Stomach (tissue), 9 donors: ENCODE data around the gene PLXNA2. TPM values are rescaled to one million over a fixed set of nuclear protein-coding genes. Genes with fewer than 3 reads are reported as not detected.

ENCODE experiments used
- DNase-seq, 2 donors: peaks; one replicate each; pipeline versions ENCODE4 v3.0.0 to v3.0.0-alpha.2; 2013 to 2019
- H3K27ac ChIP-seq, 5 donors: fragments of 200-600 bp in 4 of 5; sonication (generic) in 4 of 5; one replicate each; pipeline ENCODE4 v1.5.1; 2013 to 2019; ENCODE audit warnings: mild to moderate bottlenecking in 1 of 5, moderate library complexity in 1 of 5
- H3K27me3 ChIP-seq, 3 donors: fragments of 200-600 bp; sonication (generic); one replicate each; pipeline ENCODE4 v1.5.1; 2017 to 2019; ENCODE audit warnings: mixed run types in 1 of 3
- H3K36me3 ChIP-seq, 4 donors: fragments of 200-600 bp; sonication (generic); 1 replicate in 3 of 4; 2 replicates in 1 of 4; pipeline ENCODE4 v1.5.1; 2016 to 2019
- H3K4me1 ChIP-seq, 4 donors: fragments of 200-600 bp; sonication (generic); one replicate each; pipeline ENCODE4 v1.5.1; 2016 to 2019
- H3K4me3 ChIP-seq, 4 donors: fragments of 200-600 bp; sonication (generic) in 3 of 4; one replicate each; pipeline ENCODE4 v1.5.1; 2016 to 2019; ENCODE audit warnings: mild to moderate bottlenecking in 1 of 4
- H3K9me3 ChIP-seq, 4 donors: fragments of 200-600 bp; sonication (generic); one replicate each; pipeline ENCODE4 v1.5.1; 2016 to 2019
- EP300 ChIP-seq: sonication (generic); formaldehyde crosslinking; IDR thresholded peaks from one replicate; pipeline ENCODE4 v1.6.1; 2017; ENCODE audit warnings: antibody characterized with exemption
- POLR2A ChIP-seq, 4 donors: fragments of 450-650 bp; IDR thresholded peaks; one replicate each; pipeline ENCODE4 v1.6.1; 2016; ENCODE audit warnings: antibody characterized with exemption in 4 of 4, control low read depth in 2 of 4, mild to moderate bottlenecking in 1 of 4, moderate library complexity in 1 of 4
- POLR2AphosphoS5 ChIP-seq, 3 donors: sonication (generic); formaldehyde crosslinking; IDR thresholded peaks; one replicate each; pipeline ENCODE4 v1.6.1; 2016; ENCODE audit warnings: antibody characterized with exemption in 3 of 3
- WGBS, 5 donors: extraction: QIAGEN DNeasy Blood & Tissue Kit in 3 of 5; methylation state at CpG; one replicate each; pipeline versions ENCODE4 v1.1.5 to v1.1.7; 2013 to 2018; 5-methylcytosine and 5-hydroxymethylcytosine counted together
- intact Hi-C: fragments of 100-400 bp; cut with DNase I; formaldehyde crosslinking; loops from one replicate; pipeline ENCODE4 v1.15.1; 2023; ENCODE audit warnings: low total_unique reads
- polyA plus RNA-seq, 3 donors: library from polyadenylated mRNA; stranded (reverse); fragments of 200-250 nt; gene quantifications; one replicate each; pipeline ENCODE4 v1.2.3, GENCODE V29; 2013
- total RNA-seq, 5 donors: library from RNA; depleted of rRNA; stranded (reverse); fragments of >200 nt; gene quantifications; one replicate each; pipeline versions ENCODE4 v1.1.0 to v1.2.3, GENCODE V29; 2014 to 2016
- TF ChIP-seq, protein P1 (sequence below), 7 experiments: fragments of 450-650 bp in 4 of 7; fragments of 200-600 bp in 3 of 7; sonication (generic) in 3 of 7; IDR thresholded peaks; one replicate each; pipeline ENCODE4 v1.5.1; 2016 to 2019; ENCODE audit warnings: antibody characterized with exemption in 7 of 7, control low read depth in 2 of 7, mild to moderate bottlenecking in 1 of 7
- donor health status: healthy with polysubstance abuse.
- donor health status: Bipolar disorder and iron deficiency.
- donor health status: healthy.

The PLXNA2 gene
- total and polyA plus RNA-seq, 8 donors = 2.7 to 185 (median 28.7) TPM

DNA sequence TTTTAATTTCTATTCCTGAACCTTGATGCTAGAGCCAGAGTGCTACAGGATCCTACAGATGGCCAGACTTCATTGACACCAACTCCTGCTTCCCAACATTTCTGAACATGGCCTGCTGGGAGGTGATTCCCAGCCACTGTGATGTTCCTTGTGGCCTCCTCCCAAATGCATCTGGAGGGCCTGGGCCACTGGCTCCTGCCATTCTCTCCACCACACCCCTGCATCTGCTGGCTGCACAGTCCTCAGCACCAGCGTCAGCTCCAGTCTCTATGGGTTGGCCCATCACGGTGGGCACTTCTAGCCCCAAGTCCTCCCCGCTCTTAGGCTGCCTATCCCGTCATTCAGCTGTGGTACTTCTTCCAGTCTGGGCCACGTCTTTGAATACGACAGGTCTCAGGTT is 242.1 kb downstream of the PLXNA2 start:
- no peak for TF ChIP-seq POLR2A (IDR thresholded peaks at IDR 0.05)
- peaks cover 0 to 5% (median 0%) of the 10 kb centered on the region in 4 donors for H3K9me3 ChIP-seq
- H3K27ac ChIP-seq = no peak overlapping the region
- 91 to 98% (median 97%) methylated on average over 6 of the region's 6 CpGs for WGBS, 5 donors
- H3K36me3 ChIP-seq = no peaks in the 10 kb centered on the region
- DNase-seq = no peak
- peaks cover 0 to 7% (median 4%) of the 10 kb centered on the region in 4 donors for H3K4me1 ChIP-seq
- H3K27me3 ChIP-seq = no peaks in the 10 kb centered on the region
- H3K4me3 ChIP-seq = no peak overlapping the region
- intact Hi-C loops = no loop called here

DNA sequence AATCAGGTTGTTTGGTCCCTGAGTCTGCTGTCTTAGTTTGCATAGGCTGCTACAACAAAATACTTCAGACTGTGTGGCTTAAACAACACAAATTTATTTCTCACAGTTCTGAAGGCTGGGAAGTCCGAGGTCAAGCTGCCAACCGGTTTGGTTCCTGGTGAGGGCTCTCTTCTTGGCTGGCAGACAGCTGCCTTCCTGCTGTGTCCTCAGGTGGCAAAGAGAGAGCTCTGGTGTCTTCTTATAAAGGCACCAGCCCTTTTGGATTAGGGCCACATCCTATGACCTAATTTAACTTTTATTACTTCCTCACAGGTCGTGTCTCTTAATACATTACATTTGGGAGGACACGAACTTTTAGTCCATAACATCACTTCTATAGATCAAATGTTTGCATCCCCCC is 243.7 kb downstream of the PLXNA2 start:
- intact Hi-C loops = no loop called here
- Histone ChIP-seq H3K4me3 (no peak overlapping the region), H3K27me3 (no peaks in the 10 kb centered on the region), H3K27ac (no peak overlapping the region), H3K4me1 (peaks cover 0 to 7% (median 4%) of the 10 kb centered on the region in 4 donors), H3K36me3 (no peaks in the 10 kb centered on the region), H3K9me3 (peaks cover 0 to 5% (median 0%) of the 10 kb centered on the region in 4 donors)
- TF ChIP-seq EP300 = no peak
- TF ChIP-seq, protein P1, sequence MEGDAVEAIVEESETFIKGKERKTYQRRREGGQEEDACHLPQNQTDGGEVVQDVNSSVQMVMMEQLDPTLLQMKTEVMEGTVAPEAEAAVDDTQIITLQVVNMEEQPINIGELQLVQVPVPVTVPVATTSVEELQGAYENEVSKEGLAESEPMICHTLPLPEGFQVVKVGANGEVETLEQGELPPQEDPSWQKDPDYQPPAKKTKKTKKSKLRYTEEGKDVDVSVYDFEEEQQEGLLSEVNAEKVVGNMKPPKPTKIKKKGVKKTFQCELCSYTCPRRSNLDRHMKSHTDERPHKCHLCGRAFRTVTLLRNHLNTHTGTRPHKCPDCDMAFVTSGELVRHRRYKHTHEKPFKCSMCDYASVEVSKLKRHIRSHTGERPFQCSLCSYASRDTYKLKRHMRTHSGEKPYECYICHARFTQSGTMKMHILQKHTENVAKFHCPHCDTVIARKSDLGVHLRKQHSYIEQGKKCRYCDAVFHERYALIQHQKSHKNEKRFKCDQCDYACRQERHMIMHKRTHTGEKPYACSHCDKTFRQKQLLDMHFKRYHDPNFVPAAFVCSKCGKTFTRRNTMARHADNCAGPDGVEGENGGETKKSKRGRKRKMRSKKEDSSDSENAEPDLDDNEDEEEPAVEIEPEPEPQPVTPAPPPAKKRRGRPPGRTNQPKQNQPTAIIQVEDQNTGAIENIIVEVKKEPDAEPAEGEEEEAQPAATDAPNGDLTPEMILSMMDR (IDR thresholded peaks at IDR 0.05) = no peak
- no peak for TF ChIP-seq POLR2A (IDR thresholded peaks at IDR 0.05)
- DNase-seq = no peak
- WGBS, 5 donors = 64 to 85% (median 80%) methylated on average over 4 of the region's 4 CpGs

DNA sequence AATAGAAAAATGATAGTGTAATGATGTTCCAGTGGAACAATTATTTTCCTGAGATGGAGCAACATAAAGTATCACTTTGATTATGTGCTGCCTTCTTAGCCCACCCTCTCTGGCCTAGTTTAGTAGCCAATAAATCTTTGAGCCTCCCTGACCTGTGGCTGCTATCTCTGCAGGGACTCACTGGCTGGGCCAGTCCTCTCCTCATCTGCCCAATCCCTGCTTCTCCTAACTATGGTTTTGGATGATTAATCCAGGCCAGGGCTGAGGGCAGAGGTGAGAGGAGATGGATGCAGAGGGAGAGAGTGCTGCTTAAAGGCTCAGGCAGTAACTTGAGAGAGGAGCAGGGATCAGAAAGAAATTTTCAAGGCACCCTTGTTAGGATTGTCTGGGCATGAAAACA is 244.2 kb downstream of the PLXNA2 start:
- H3K27me3 ChIP-seq = no peaks in the 10 kb centered on the region
- peaks cover 0 to 5% (median 0%) of the 10 kb centered on the region in 4 donors for H3K9me3 ChIP-seq
- H3K4me1 ChIP-seq = peaks cover 0 to 7% (median 4%) of the 10 kb centered on the region in 4 donors
- no peak overlapping the region for H3K27ac ChIP-seq
- no peak overlapping the region for H3K4me3 ChIP-seq
- no peak for DNase-seq
- no peaks in the 10 kb centered on the region for H3K36me3 ChIP-seq
- TF ChIP-seq, protein P1 (IDR thresholded peaks at IDR 0.05) = no peak
- TF ChIP-seq POLR2A (IDR thresholded peaks at IDR 0.05) (no peak), POLR2AphosphoS5 (IDR thresholded peaks at IDR 0.05) (no peak), EP300 (no peak)
- intact Hi-C loops = no loop called here

DNA sequence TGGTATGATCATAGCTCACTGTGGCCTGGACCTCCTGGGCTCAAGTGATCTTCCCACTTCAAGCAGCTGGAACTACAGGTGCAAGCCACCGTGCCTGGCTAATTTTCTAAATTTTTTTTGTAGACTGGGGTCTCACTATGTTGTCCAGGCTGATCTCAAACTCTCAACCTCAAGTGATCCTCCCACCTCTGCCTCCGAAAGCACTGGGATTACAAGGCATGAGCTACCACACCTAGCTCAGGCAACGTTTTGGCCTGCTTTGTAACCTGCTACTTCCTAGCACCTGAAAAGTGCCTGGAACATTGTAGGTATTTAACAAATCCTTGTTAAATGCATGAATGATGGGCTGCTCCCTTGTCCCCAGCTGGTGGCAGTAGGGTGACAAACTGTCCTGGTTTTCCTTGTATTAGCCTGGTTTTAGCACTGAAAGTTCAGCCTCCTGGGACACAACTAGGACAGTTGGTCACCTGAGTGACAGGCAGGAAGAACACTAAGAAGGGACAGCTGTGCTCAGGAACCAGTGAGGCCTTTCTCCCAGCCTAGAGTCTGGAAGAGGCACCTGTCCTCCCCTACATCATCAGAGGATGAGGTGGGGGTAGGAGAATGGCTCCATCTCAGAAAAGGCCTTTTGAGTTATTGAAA is 244.8 kb downstream of the PLXNA2 start:
- Histone ChIP-seq H3K36me3 (no peaks in the 10 kb centered on the region), H3K4me1 (peaks cover 0 to 7% (median 4%) of the 10 kb centered on the region in 4 donors), H3K27ac (no peak overlapping the region), H3K27me3 (no peaks in the 10 kb centered on the region), H3K4me3 (no peak overlapping the region), H3K9me3 (peaks cover 0 to 5% (median 0%) of the 10 kb centered on the region in 4 donors)
- intact Hi-C loops = no loop called here
- TF ChIP-seq, protein P1 (IDR thresholded peaks at IDR 0.05) = no peak
- TF ChIP-seq POLR2AphosphoS5 (IDR thresholded peaks at IDR 0.05) = no peak
- no peak for DNase-seq
- 81 to 85% (median 84%) methylated on average over 3 of the region's 3 CpGs for WGBS, 5 donors

DNA sequence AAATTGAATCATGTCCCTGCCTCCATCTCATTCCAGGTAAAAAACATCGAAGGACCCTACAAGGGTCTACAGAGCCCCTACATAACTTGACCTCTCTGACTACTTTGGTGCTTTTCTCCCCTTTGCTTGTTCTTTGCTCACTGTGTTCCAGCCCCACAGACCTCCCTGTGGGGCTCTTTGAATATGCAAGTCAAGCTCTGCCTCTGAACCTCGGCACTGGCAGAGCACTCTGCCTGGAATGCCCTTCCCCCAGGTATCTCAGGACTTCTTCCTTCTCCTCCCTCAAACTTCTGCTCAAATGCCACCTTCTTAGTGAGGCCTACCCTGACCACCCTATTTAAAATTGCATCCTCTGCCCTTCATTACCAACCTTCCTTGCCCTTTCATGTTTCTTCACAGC is 245.5 kb downstream of the PLXNA2 start:
- DNase-seq = no peak
- TF ChIP-seq POLR2AphosphoS5 (IDR thresholded peaks at IDR 0.05) (no peak), EP300 (no peak), POLR2A (IDR thresholded peaks at IDR 0.05) (no peak)
- TF ChIP-seq, protein P1 (IDR thresholded peaks at IDR 0.05) = no peak
- H3K4me3 ChIP-seq = no peak overlapping the region
- WGBS, 5 donors = 93 to 100% (median 96%) methylated on average over 2 of the region's 2 CpGs
- intact Hi-C loops = no loop called here
- peaks cover 0 to 5% (median 0%) of the 10 kb centered on the region in 4 donors for H3K9me3 ChIP-seq
- H3K4me1 ChIP-seq = peaks cover 0 to 7% (median 4%) of the 10 kb centered on the region in 4 donors
- H3K27me3 ChIP-seq = no peaks in the 10 kb centered on the region
- H3K27ac ChIP-seq = no peak overlapping the region
- no peaks in the 10 kb centered on the region for H3K36me3 ChIP-seq
